ENCODE results near the gene MYH10. TPM values are rescaled to one million over a fixed set of nuclear protein-coding genes. Genes with fewer than 3 reads are reported as not detected.

Gene MYH10
- total RNA-seq, 1 experiment from 2014 or later: 251 TPM

- H4K20me1 ChIP-seq (ENCODE audit: control insufficient read depth, insufficient read depth, insufficient read length): no peaks in the 10 kb centered on the region
- H3K27ac Mint-ChIP-seq: no peak overlapping the region; a peak in 1 of 7 replicates
- no peak overlapping the region for H2BK5ac ChIP-seq (ENCODE audit: insufficient read length, low read length)
Measured at GRCh38 chr17:8455665-8456209, 174.8 kb downstream of the MYH10 start.

More at GRCh38 chr17:8455665-8456209, 174.8 kb downstream of the MYH10 start:
- Histone ChIP-seq H2BK12ac (ENCODE audit: insufficient read length, low read depth, low read length) (no peak overlapping the region), H2BK120ac (ENCODE audit: low read depth, low read length, poor library complexity, severe bottlenecking) (no peak overlapping the region), H4K91ac (ENCODE audit: insufficient read length, low read depth, low read length) (no peak overlapping the region), H3K4ac (ENCODE audit: low read depth, low read length) (no peak overlapping the region), H2AFZ (ENCODE audit: low read length) (no peak overlapping the region), H3K9ac (ENCODE audit: extremely low read depth, insufficient read length, low read length) (no peak overlapping the region), H4K5ac (ENCODE audit: insufficient read length, low read depth, low read length) (no peak overlapping the region), H2BK15ac (ENCODE audit: low read depth, low read length) (no peak overlapping the region), H3K4me1 (ENCODE audit: insufficient read depth, low read length) (no peaks in the 10 kb centered on the region), H3K4me2 (ENCODE audit: insufficient read depth, insufficient read length, low read length) (no peak overlapping the region), H3K27me3 (ENCODE audit: insufficient read depth, low read length) (no peaks in the 10 kb centered on the region), H3K9me3 (ENCODE audit: control insufficient read depth, low read depth, low read length) (no peaks in the 10 kb centered on the region), H3K27ac (ENCODE audit: insufficient read length, low read depth, low read length) (no peak overlapping the region), H3K56ac (ENCODE audit: insufficient read length, low read depth, low read length) (no peak overlapping the region), H3K79me2 (ENCODE audit: insufficient read depth, low read length) (no peaks in the 10 kb centered on the region), H2AK5ac (ENCODE audit: insufficient read length, low read length) (no peak overlapping the region), H3T11ph (ENCODE audit: low read length) (no peak overlapping the region), H3K18ac (ENCODE audit: insufficient read length, low read depth, low read length) (no peak overlapping the region), H4K8ac (replicated peaks; ENCODE audit: insufficient read length, low read depth, low read length) (no peak overlapping the region), H3K23ac (ENCODE audit: insufficient read length, low read depth, low read length) (no peak overlapping the region), H3K14ac (ENCODE audit: insufficient read depth, low read length) (no peak overlapping the region), H3K23me2 (ENCODE audit: insufficient read length, low read depth, low read length, poor library complexity, severe bottlenecking) (no peaks in the 10 kb centered on the region), H3K79me1 (ENCODE audit: insufficient read depth, low read depth, low read length, poor library complexity, severe bottlenecking) (no peaks in the 10 kb centered on the region), H2BK20ac (ENCODE audit: low read depth, low read length, poor library complexity, severe bottlenecking) (no peak overlapping the region)
- no peaks in the 10 kb centered on the region for H3K4me1 Mint-ChIP-seq
- TF ChIP-seq, protein P1, sequence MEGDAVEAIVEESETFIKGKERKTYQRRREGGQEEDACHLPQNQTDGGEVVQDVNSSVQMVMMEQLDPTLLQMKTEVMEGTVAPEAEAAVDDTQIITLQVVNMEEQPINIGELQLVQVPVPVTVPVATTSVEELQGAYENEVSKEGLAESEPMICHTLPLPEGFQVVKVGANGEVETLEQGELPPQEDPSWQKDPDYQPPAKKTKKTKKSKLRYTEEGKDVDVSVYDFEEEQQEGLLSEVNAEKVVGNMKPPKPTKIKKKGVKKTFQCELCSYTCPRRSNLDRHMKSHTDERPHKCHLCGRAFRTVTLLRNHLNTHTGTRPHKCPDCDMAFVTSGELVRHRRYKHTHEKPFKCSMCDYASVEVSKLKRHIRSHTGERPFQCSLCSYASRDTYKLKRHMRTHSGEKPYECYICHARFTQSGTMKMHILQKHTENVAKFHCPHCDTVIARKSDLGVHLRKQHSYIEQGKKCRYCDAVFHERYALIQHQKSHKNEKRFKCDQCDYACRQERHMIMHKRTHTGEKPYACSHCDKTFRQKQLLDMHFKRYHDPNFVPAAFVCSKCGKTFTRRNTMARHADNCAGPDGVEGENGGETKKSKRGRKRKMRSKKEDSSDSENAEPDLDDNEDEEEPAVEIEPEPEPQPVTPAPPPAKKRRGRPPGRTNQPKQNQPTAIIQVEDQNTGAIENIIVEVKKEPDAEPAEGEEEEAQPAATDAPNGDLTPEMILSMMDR (conservative IDR thresholded peaks at IDR 0.05): no peak
- no CpG with 5 or more reads among the region's 2 CpGs for WGBS (ENCODE audit: extremely low coverage, insufficient read length, low lambda C conversion rate)
- H3K36me3 Mint-ChIP-seq (ENCODE audit: insufficient read depth in 1 of 3, low read depth in 3 of 3): peaks cover 12 to 64% (median 48%) of the 10 kb centered on the region in 3 experiments; a peak in 6 of 7 replicates
- no peaks in the 10 kb centered on the region for H3K9me3 Mint-ChIP-seq
- no peak overlapping the region for H3K4me3 Mint-ChIP-seq
- DNase-seq: no peak
- no peaks in the 10 kb centered on the region for H3K27me3 Mint-ChIP-seq (ENCODE audit: low read depth)
